GM13977 (cell line): Measurements from ENCODE around the gene KIF1A.

Experiments used
- DNase-seq: peaks from one replicate; pipeline ENCODE4 v3.0.0; 2012; ENCODE audit warnings: low spot score
- in situ Hi-C: fragments of 300-500 bp; cut with MboI; formaldehyde crosslinking; loops from one replicate; pipeline ENCODE4 v1.12.0; 2022; ENCODE audit warnings: low sequenced_read_pairs, low pct_unique_long_range_greater_than_20kb, mixed read lengths, inconsistent platforms; ENCODE audit not compliant: unreplicated experiment
- TF ChIP-seq, protein P1 (sequence below): IDR thresholded peaks from 2 replicates; pipeline ENCODE4 v1.5.1; 2012; ENCODE audit warnings: mild to moderate bottlenecking, control low read depth; ENCODE audit not compliant: insufficient read depth; ENCODE audit errors: extremely low read depth, missing control alignments

The KIF1A gene

DNA sequence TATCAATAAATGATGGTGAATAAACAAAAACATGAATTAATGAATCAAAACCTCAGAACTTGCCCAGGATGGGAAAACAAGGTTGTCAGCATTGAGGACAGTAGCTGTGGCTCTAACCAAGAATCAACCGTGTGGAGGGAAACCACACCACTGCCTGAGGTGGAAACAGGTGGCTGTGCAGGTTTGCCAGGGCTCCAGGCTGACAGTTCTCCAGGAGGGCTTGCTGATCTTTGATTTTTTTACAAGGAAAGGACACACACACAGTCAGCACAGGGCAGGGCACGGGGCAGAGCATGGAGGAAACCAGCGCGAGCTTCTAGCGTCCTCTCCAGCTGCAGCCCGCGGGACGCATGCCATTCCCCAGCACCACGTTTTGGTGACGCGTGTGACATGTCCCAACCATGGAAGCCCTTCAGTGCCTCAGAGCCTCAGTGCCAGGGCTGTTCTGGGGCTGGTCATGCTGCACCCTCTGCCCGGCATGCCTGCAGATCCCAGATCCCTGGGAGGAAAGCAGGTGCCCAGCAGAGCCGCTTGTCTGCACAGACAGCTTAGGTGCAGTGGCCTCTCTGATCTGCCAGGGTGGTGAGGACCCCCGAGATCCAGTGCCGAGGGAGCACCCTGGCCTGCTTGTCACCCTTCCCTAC, 32.8 kb upstream of the KIF1A start:
- in situ Hi-C loops, result no loop called here
- TF ChIP-seq, protein P1, sequence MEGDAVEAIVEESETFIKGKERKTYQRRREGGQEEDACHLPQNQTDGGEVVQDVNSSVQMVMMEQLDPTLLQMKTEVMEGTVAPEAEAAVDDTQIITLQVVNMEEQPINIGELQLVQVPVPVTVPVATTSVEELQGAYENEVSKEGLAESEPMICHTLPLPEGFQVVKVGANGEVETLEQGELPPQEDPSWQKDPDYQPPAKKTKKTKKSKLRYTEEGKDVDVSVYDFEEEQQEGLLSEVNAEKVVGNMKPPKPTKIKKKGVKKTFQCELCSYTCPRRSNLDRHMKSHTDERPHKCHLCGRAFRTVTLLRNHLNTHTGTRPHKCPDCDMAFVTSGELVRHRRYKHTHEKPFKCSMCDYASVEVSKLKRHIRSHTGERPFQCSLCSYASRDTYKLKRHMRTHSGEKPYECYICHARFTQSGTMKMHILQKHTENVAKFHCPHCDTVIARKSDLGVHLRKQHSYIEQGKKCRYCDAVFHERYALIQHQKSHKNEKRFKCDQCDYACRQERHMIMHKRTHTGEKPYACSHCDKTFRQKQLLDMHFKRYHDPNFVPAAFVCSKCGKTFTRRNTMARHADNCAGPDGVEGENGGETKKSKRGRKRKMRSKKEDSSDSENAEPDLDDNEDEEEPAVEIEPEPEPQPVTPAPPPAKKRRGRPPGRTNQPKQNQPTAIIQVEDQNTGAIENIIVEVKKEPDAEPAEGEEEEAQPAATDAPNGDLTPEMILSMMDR, result no peak
- DNase-seq, result no peak

DNA sequence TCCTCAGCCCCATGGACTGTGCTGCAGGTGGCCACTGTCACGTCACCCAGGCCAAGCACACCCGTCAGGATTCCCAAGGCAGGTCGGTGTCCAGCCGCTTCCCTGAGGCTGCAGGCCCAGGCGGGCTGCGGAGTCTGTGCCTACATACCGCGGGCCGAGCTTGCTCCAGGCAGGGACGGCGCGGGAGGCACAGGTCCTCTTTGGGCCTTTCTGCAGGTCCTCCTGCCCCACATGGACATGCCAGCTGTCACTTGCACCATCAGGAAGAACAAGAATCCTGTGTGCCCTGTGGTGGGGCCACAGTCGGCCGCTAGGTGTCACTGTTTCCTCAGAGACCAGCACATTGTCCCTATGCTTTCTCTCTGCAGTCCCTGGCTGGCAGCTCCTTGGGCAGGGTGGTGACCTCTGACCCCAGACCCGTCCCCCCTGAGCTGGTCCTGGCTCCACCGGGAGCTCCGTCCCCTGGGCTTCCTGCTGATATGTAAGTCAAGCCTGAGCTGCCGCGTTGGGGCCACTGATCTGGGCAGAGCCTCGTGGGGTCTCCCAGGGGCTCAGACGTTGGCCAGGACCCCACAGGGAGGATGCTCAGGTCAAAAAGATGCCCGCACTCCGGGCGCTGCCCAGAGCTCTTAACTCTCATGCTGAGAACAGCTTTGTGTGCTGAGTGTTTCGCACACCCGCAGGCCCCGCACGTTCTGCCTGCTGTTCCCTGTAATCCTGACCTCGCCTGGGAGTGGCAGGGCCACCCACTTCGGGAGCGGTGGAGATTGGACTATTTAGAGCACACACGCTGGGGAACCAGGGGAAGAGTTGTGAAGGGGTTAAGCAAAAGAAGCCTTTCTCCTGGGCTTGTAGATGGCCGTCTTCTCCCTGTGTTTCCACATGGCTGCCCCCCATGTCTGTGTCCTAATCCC, 31.3 kb upstream of the KIF1A start:
- TF ChIP-seq, protein P1, result peak; percentile 97
- DNase-seq, result peak; percentile 91
- in situ Hi-C loops, result no loop called here

DNA sequence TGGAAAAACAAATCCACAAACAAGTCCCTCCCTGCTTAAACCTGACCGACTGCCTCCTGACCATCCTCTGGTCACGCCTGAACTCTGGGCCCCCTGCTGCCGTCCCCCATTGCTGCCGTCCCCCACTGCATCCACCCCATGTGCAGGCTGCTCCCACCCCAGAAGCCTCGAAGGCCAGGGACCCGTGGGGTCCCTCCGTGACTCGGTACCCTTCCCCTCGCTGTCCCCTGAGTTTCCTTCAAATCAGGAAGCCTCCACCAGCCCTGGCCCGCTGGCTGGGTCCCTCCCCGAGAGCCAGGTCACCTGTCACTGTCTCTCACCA, 30.7 kb upstream of the KIF1A start:
- in situ Hi-C loops, result no loop called here
- no peak for DNase-seq
- TF ChIP-seq, protein P1, result no peak

DNA sequence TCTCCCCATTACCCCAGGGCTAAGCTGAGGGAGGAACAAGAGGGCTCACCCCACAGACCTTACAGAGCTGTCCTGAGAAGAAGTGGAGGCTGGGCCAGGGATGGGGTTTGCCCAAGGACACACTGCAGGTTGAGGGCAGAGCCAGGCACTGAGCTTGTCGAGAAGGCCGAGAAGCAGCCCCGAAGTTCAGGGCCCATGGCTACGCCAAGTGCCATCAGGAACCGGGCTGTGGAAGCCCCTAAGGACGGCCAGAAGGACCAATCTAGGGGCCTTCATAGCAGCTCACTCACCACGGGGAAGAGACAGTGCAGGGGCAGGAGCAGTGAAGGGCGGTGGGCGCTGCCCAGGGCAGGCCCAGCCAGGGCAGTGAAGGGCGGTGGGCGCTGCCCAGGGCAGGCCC, 30.0 kb upstream of the KIF1A start:
- no peak for DNase-seq
- in situ Hi-C loops, result no loop called here
- TF ChIP-seq, protein P1, result no peak

DNA sequence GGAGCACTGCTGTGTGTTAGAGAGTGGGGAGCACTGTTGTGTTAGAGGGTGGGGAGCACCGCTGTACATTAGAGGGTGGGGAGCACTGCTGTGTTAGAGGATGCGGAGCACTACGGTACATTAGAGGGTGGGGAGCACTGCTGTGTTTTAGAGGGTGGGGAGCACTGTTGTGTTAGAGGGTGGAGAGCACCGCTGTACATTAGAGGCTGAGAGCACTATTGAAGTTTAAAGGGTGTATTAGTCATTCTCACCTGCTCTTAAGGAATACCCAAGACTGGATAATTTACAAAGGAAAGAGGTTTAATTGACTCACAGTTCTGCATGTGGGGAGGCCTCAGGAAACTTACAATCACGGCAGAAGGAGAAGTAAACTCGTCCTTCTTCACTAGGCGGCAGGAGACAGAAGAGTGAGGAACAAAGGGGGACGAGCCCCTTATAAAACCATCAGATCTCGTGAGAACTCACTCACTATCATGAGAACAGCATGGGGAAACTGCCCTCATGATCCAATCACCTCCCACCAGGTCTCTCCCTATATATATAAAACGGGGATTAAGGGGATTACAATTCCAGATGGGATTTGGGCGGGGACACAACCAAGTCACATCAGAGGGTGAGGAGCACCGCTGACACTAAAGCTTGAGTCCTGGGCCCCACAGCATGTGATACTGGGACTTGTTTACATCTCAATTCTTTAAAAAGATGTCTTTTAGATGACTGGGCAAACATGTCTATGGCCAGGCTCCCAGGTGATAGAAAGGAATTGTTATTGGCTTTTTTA, 29.1 kb upstream of the KIF1A start:
- TF ChIP-seq, protein P1, result no peak
- in situ Hi-C loops, result loop anchor here (25.0 kb wide), 1 partner anchor 337 kb away; no protein-coding TSS in a partner anchor
- DNase-seq, result no peak

DNA sequence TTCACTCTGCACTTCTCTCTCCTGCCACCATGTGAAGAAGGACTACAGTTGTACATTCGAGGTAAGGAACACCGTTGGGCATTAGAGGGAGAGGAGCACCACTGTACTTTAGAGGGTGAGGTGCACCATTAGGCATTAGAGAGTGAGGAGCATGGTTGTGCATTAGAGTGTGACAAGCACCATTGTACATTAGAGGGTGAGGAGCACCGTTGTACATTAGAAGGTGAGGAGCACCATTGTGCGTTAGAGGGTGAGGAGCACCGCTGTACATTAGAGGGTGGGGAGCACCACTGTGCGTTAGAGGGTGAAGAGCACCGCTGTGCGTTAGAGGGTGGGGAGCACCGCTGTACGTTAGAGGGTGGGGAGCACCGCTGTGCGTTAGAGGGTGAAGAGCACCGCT, 27.8 kb upstream of the KIF1A start:
- TF ChIP-seq, protein P1, result no peak
- in situ Hi-C loops, result loop anchor here (25.0 kb wide), 1 partner anchor 336 kb away; no protein-coding TSS in a partner anchor
- DNase-seq, result no peak
